NCI-H82 (cell line): Measurements from ENCODE around the gene SNX18.

Experiments used
- DNase-seq: peaks from one replicate; lab custom pipeline; 2025; lab: John Stamatoyannopoulos, UW

SNX18 gene

GRCh38 chr5:54541823-54542783 is 24.5 kb downstream of the SNX18 start:
- no peak for DNase-seq

GRCh38 chr5:54544044-54544443 is 26.5 kb downstream of the SNX18 start:
- DNase-seq: no peak

GRCh38 chr5:54545796-54546195 is 28.2 kb downstream of the SNX18 start:
- DNase-seq: no peak

GRCh38 chr5:54547711-54548250 is 30.2 kb downstream of the SNX18 start:
- peak; percentile 44 for DNase-seq

- no peak for DNase-seq
Observed at GRCh38 chr5:54548565-54548964, 31.0 kb downstream of the SNX18 start.

- DNase-seq: no peak
Observed at GRCh38 chr5:54551292-54551691, 33.7 kb downstream of the SNX18 start.

- DNase-seq: no peak
Observed at GRCh38 chr5:54551926-54552325, 34.4 kb downstream of the SNX18 start.

- no peak for DNase-seq
Observed at GRCh38 chr5:54552446-54552845, 34.9 kb downstream of the SNX18 start.

- no peak for DNase-seq
Observed at GRCh38 chr5:54553659-54554207, 36.2 kb downstream of the SNX18 start.

- no peak for DNase-seq
Observed at GRCh38 chr5:54556141-54556540, 38.6 kb downstream of the SNX18 start.

GRCh38 chr5:54558362-54558761 is 40.8 kb downstream of the SNX18 start:
- DNase-seq: no peak

GRCh38 chr5:54561651-54562050 is 44.1 kb downstream of the SNX18 start:
- DNase-seq: no peak

GRCh38 chr5:54563083-54563761 is 45.7 kb downstream of the SNX18 start:
- DNase-seq: no peak

GRCh38 chr5:54567996-54568395 is 50.4 kb downstream of the SNX18 start:
- no peak for DNase-seq

- no peak for DNase-seq
Observed at GRCh38 chr5:54570916-54571315, 53.4 kb downstream of the SNX18 start.

GRCh38 chr5:54571462-54571861 is 53.9 kb downstream of the SNX18 start:
- DNase-seq: no peak

GRCh38 chr5:54573812-54574489 is 56.4 kb downstream of the SNX18 start:
- DNase-seq: peak; percentile 1

GRCh38 chr5:54577528-54577927 is 60.0 kb downstream of the SNX18 start:
- no peak for DNase-seq

- no peak for DNase-seq
Observed at GRCh38 chr5:54577937-54578653, 60.5 kb downstream of the SNX18 start.

GRCh38 chr5:54579591-54580295 is 62.2 kb downstream of the SNX18 start:
- no peak for DNase-seq
